ENCODE data around the gene MCCC2. TPM values are rescaled to one million over a fixed set of nuclear protein-coding genes. Genes with fewer than 3 reads are reported as not detected.

Gene MCCC2
- total and polyA plus RNA-seq, 2 of the 13 experiments (the other 11 are each of a cell fraction or from before 2014, with no cell fraction given): 44.8 to 83.6 TPM

- FAIRE-seq (no peak), ATAC-seq (no peak), DNase-seq (ENCODE audit: low spot score) (no peak)
- Histone ChIP-seq H3K27me3 (ENCODE audit: control insufficient read depth in 1 of 2, insufficient read depth in 2 of 2, low read length in 2 of 2) (no peaks in the 10 kb centered on the region), H3K4me2 (ENCODE audit: low read depth, low read length) (no peak overlapping the region), H2AFZ (ENCODE audit: low read length) (no peak overlapping the region), H3K36me3 (replicated peaks in 1 of 2; ENCODE audit: control insufficient read depth in 1 of 2, insufficient read depth in 2 of 2, low read length in 2 of 2) (peaks cover 18 to 58% of the 10 kb centered on the region in 2 experiments), H3K27ac (ENCODE audit: extremely low read length, insufficient read depth, low read length) (no peak overlapping the region), H3K9ac (ENCODE audit: insufficient read depth, low read depth, low read length) (no peak overlapping the region), H3K9me3 (ENCODE audit: low read length) (no peaks in the 10 kb centered on the region), H3K4me3 (replicated peaks in 1 of 3; ENCODE audit: insufficient read depth in 1 of 3, low read depth in 2 of 3, low read length in 3 of 3) (no peak overlapping the region), H3K4me1 (ENCODE audit: insufficient read depth, low read length) (no peaks in the 10 kb centered on the region), H3K79me2 (ENCODE audit: insufficient read depth, low read length) (no peaks in the 10 kb centered on the region), H4K20me1 (ENCODE audit: insufficient read depth, low read length) (no peaks in the 10 kb centered on the region)
- in situ Hi-C loops (cut with HindIII; ENCODE audit: extremely low pct_ligation_motif_present, low pct_unique_long_range_greater_than_20kb): no loop called here
- intact Hi-C loops (cut with micrococcal nuclease; ENCODE audit: unreplicated experiment): no loop called here
- ChIA-PET POLR2A (no interaction called here), CTCF (ENCODE audit: low intra/inter-chr PET ratio, low total read pairs) (no interaction called here)
- BruUV-seq (replicated peaks): no TSS peak
- TF ChIP-seq ZBTB33 (CRISPR knock-in tag; IDR thresholded peaks at IDR 0.05) (no peak), ZNF570 (CRISPR knock-in tag; IDR thresholded peaks at IDR 0.05; ENCODE audit: borderline replicate concordance) (no peak), ZNF207 (IDR thresholded peaks at IDR 0.05; ENCODE audit: borderline replicate concordance) (no peak), ZSCAN22 (CRISPR knock-in tag; IDR thresholded peaks at IDR 0.05) (no peak), ATAD3A (CRISPR knock-in tag; IDR thresholded peaks at IDR 0.05) (no peak), MIER3 (CRISPR knock-in tag; IDR thresholded peaks at IDR 0.05; ENCODE audit: borderline replicate concordance) (no peak), FOXJ3 (CRISPR knock-in tag; IDR thresholded peaks at IDR 0.05; ENCODE audit: borderline replicate concordance) (no peak), POLR2AphosphoS2 (IDR thresholded peaks at IDR 0.05; ENCODE audit: low read depth, low read length) (no peak), DZIP1 (CRISPR knock-in tag; IDR thresholded peaks at IDR 0.05) (no peak), GPN1 (CRISPR knock-in tag; IDR thresholded peaks at IDR 0.05; ENCODE audit: borderline replicate concordance) (no peak)
- TF ChIP-seq, protein P1, sequence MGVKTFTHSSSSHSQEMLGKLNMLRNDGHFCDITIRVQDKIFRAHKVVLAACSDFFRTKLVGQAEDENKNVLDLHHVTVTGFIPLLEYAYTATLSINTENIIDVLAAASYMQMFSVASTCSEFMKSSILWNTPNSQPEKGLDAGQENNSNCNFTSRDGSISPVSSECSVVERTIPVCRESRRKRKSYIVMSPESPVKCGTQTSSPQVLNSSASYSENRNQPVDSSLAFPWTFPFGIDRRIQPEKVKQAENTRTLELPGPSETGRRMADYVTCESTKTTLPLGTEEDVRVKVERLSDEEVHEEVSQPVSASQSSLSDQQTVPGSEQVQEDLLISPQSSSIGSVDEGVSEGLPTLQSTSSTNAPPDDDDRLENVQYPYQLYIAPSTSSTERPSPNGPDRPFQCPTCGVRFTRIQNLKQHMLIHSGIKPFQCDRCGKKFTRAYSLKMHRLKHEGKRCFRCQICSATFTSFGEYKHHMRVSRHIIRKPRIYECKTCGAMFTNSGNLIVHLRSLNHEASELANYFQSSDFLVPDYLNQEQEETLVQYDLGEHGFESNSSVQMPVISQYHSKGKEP (CRISPR knock-in tag; IDR thresholded peaks at IDR 0.05): no peak
- TF ChIP-seq, protein P2, sequence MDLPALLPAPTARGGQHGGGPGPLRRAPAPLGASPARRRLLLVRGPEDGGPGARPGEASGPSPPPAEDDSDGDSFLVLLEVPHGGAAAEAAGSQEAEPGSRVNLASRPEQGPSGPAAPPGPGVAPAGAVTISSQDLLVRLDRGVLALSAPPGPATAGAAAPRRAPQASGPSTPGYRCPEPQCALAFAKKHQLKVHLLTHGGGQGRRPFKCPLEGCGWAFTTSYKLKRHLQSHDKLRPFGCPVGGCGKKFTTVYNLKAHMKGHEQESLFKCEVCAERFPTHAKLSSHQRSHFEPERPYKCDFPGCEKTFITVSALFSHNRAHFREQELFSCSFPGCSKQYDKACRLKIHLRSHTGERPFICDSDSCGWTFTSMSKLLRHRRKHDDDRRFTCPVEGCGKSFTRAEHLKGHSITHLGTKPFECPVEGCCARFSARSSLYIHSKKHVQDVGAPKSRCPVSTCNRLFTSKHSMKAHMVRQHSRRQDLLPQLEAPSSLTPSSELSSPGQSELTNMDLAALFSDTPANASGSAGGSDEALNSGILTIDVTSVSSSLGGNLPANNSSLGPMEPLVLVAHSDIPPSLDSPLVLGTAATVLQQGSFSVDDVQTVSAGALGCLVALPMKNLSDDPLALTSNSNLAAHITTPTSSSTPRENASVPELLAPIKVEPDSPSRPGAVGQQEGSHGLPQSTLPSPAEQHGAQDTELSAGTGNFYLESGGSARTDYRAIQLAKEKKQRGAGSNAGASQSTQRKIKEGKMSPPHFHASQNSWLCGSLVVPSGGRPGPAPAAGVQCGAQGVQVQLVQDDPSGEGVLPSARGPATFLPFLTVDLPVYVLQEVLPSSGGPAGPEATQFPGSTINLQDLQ (CRISPR knock-in tag; IDR thresholded peaks at IDR 0.05): no peak
- TF ChIP-seq, protein P3, sequence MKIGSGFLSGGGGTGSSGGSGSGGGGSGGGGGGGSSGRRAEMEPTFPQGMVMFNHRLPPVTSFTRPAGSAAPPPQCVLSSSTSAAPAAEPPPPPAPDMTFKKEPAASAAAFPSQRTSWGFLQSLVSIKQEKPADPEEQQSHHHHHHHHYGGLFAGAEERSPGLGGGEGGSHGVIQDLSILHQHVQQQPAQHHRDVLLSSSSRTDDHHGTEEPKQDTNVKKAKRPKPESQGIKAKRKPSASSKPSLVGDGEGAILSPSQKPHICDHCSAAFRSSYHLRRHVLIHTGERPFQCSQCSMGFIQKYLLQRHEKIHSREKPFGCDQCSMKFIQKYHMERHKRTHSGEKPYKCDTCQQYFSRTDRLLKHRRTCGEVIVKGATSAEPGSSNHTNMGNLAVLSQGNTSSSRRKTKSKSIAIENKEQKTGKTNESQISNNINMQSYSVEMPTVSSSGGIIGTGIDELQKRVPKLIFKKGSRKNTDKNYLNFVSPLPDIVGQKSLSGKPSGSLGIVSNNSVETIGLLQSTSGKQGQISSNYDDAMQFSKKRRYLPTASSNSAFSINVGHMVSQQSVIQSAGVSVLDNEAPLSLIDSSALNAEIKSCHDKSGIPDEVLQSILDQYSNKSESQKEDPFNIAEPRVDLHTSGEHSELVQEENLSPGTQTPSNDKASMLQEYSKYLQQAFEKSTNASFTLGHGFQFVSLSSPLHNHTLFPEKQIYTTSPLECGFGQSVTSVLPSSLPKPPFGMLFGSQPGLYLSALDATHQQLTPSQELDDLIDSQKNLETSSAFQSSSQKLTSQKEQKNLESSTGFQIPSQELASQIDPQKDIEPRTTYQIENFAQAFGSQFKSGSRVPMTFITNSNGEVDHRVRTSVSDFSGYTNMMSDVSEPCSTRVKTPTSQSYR (CRISPR knock-in tag; IDR thresholded peaks at IDR 0.05; ENCODE audit: borderline replicate concordance): no peak
Measured at GRCh38 chr5:71637133-71637532, 50.0 kb downstream of the MCCC2 start.

Measured in HepG2 (cell line).